Esophagus muscularis mucosa (tissue), 4 donors: ENCODE data around the gene INO80C. TPM values are rescaled to one million over a fixed set of nuclear protein-coding genes. Genes with fewer than 3 reads are reported as not detected.

ENCODE experiments used
- DNase-seq: peaks from one replicate; pipeline ENCODE4 v3.0.0-alpha.2; 2017; ENCODE audit errors: extremely low spot score
- H3K27ac ChIP-seq, 4 donors: fragments of 200-600 bp; sonication (generic); replicated peaks in 1 of 4; 1 replicate in 3 of 4; 2 replicates in 1 of 4; pipeline ENCODE4 v1.5.1; 2016 to 2019; ENCODE audit warnings: mild to moderate bottlenecking in 1 of 4
- H3K27me3 ChIP-seq, 4 donors: fragments of 200-600 bp; sonication (generic); one replicate each; pipeline versions ENCODE4 v1.5.1 to v1.6.0; 2016 to 2019
- H3K36me3 ChIP-seq, 4 donors: fragments of 200-600 bp; sonication (generic); one replicate each; pipeline ENCODE4 v1.5.1; 2016 to 2019
- H3K4me1 ChIP-seq, 4 donors: fragments of 200-600 bp; sonication (generic); one replicate each; pipeline ENCODE4 v1.5.1; 2016 to 2019
- H3K4me3 ChIP-seq, 4 donors: fragments of 200-600 bp; sonication (generic); 1 replicate in 2 of 4; 2 replicates in 2 of 4; pipeline ENCODE4 v1.5.1; 2016 to 2019; ENCODE audit warnings: mild to moderate bottlenecking in 4 of 4, moderate library complexity in 1 of 4
- H3K9me3 ChIP-seq, 4 donors: fragments of 200-600 bp; sonication (generic); 1 replicate in 3 of 4; 2 replicates in 1 of 4; pipeline ENCODE4 v1.5.1; 2016 to 2019
- CTCF ChIP-seq, 3 experiments: fragments of 200-600 bp in 2 of 3; fragments of 450-650 bp in 1 of 3; sonication (generic) in 2 of 3; IDR thresholded peaks; one replicate each; pipeline ENCODE4 v1.5.1; 2017 to 2019; ENCODE audit warnings: antibody characterized with exemption in 3 of 3, mild to moderate bottlenecking in 2 of 3, moderate library complexity in 1 of 3
- EP300 ChIP-seq: sonication (generic); formaldehyde crosslinking; IDR thresholded peaks from one replicate; pipeline ENCODE4 v1.6.1; 2017; ENCODE audit warnings: antibody characterized with exemption
- POLR2A ChIP-seq: fragments of 450-650 bp; IDR thresholded peaks from one replicate; pipeline ENCODE4 v1.6.1; 2017; ENCODE audit warnings: antibody characterized with exemption, moderate library complexity, mild to moderate bottlenecking, low read depth
- POLR2AphosphoS5 ChIP-seq, 2 donors: sonication (generic); formaldehyde crosslinking; IDR thresholded peaks; one replicate each; pipeline ENCODE4 v1.6.1; 2017; ENCODE audit warnings: antibody characterized with exemption in 2 of 2
- WGBS: methylation state at CpG from one replicate; pipeline ENCODE4 v1.1.5; 2018; 5-methylcytosine and 5-hydroxymethylcytosine counted together
- intact Hi-C: fragments of 100-400 bp; cut with DNase I; formaldehyde crosslinking; loops from one replicate; pipeline ENCODE4 v1.15.1; 2023
- total RNA-seq, 4 donors: library from RNA; depleted of rRNA; stranded (reverse); fragments of >200 nt; gene quantifications; one replicate each; pipeline versions ENCODE4 v1.1.0 to v1.2.1, GENCODE V29; 2016

INO80C gene
- total RNA-seq, 4 donors from 2014 or later = 4.0 to 19.5 (median 8.8) TPM

GRCh38 chr18:35497027-35497369 is 762 bp downstream of the INO80C start:
- intact Hi-C loops = loop anchor here (5.0 kb wide), 1 partner anchor 85 kb away; the partner anchor contains the start of gene GALNT1

GRCh38 chr18:35495536-35496314 is 2.0 kb downstream of the INO80C start:
- H3K27me3 ChIP-seq = no peaks in the 10 kb centered on the region
- no peak for TF ChIP-seq POLR2A
- no peak for TF ChIP-seq EP300
- TF ChIP-seq CTCF (IDR thresholded peaks at IDR 0.05) = no peak
- no peak for TF ChIP-seq POLR2AphosphoS5 (IDR thresholded peaks at IDR 0.05)
- H3K36me3 ChIP-seq = no peaks in the 10 kb centered on the region
- no peak overlapping the region for H3K4me3 ChIP-seq
- no peaks in the 10 kb centered on the region for H3K9me3 ChIP-seq
- H3K4me1 ChIP-seq = peaks cover 21 to 59% (median 43%) of the 10 kb centered on the region in 4 donors
- H3K27ac ChIP-seq = peak overlapping the region; percentile 93 to 96 (median 93)
- 67% methylated on average over 7 of the region's 7 CpGs for WGBS
- intact Hi-C loops = loop anchor here (5.0 kb wide), 1 partner anchor 87 kb away; the partner anchor contains the start of gene GALNT1
- DNase-seq = no peak

More at GRCh38 chr18:35497027-35497369, 762 bp downstream of the INO80C start:
- Histone ChIP-seq H3K4me3 (peak overlapping the region; percentile 68 to 79 (median 72)), H3K9me3 (no peaks in the 10 kb centered on the region), H3K36me3 (no peaks in the 10 kb centered on the region), H3K27me3 (no peaks in the 10 kb centered on the region), H3K4me1 (peaks cover 15 to 46% (median 37%) of the 10 kb centered on the region in 4 donors), H3K27ac (peak overlapping the region; percentile 93 to 96 (median 93))
- TF ChIP-seq EP300 (no peak), POLR2AphosphoS5 (IDR thresholded peaks at IDR 0.05) (no peak), CTCF (IDR thresholded peaks at IDR 0.05) (no peak), POLR2A (no peak)
- 5% methylated on average over 5 of the region's 5 CpGs for WGBS
- DNase-seq = no peak

GRCh38 chr18:35494251-35495220 is 3.2 kb downstream of the INO80C start:
- Histone ChIP-seq H3K4me3 (no peak overlapping the region), H3K9me3 (no peaks in the 10 kb centered on the region), H3K4me1 (peaks cover 29 to 63% (median 52%) of the 10 kb centered on the region in 4 donors), H3K27ac (peak overlapping the region in 1 of 4 donors; percentile 96), H3K36me3 (no peaks in the 10 kb centered on the region), H3K27me3 (no peaks in the 10 kb centered on the region)
- no peak for DNase-seq
- TF ChIP-seq POLR2A (no peak), POLR2AphosphoS5 (IDR thresholded peaks at IDR 0.05) (no peak), EP300 (no peak), CTCF (IDR thresholded peaks at IDR 0.05) (no peak)
- WGBS = 76% methylated on average over 8 of the region's 8 CpGs
- intact Hi-C loops = loop anchor here (5.0 kb wide), 1 partner anchor 88 kb away; the partner anchor contains the start of gene GALNT1

GRCh38 chr18:35491700-35492077 is 6.1 kb downstream of the INO80C start:
- WGBS = 63% methylated on average over 5 of the region's 5 CpGs

More at GRCh38 chr18:35491700-35492077, 6.1 kb downstream of the INO80C start:
- H3K4me3 ChIP-seq = no peak overlapping the region
- TF ChIP-seq POLR2A (no peak), POLR2AphosphoS5 (IDR thresholded peaks at IDR 0.05) (no peak), EP300 (no peak)
- peaks cover 26 to 52% (median 41%) of the 10 kb centered on the region in 4 donors for H3K4me1 ChIP-seq
- no peaks in the 10 kb centered on the region for H3K27me3 ChIP-seq
- H3K27ac ChIP-seq = no peak overlapping the region
- DNase-seq = peak; percentile 60
- intact Hi-C loops = no loop called here
- no peaks in the 10 kb centered on the region for H3K9me3 ChIP-seq
- no peaks in the 10 kb centered on the region for H3K36me3 ChIP-seq
